GM13976 (cell line): Measurements from ENCODE around the gene ARHGAP15.

ENCODE experiments used
- DNase-seq: peaks from one replicate; pipeline ENCODE4 v3.0.0; 2012; ENCODE audit warnings: low spot score
- in situ Hi-C: fragments of 300-500 bp; cut with MboI; formaldehyde crosslinking; loops from one replicate; pipeline ENCODE4 v1.12.0; 2022; ENCODE audit warnings: low sequenced_read_pairs, mixed read lengths, inconsistent platforms; ENCODE audit not compliant: unreplicated experiment
- TF ChIP-seq, protein P1 (sequence below): IDR thresholded peaks from 2 replicates; pipeline ENCODE4 v1.5.1; 2012; ENCODE audit warnings: borderline replicate concordance, mild to moderate bottlenecking; ENCODE audit not compliant: insufficient read depth; ENCODE audit errors: extremely low read depth, missing control alignments, control extremely low read depth

ARHGAP15 gene

GRCh38 chr2:143802242-143802641 lies 673.0 kb downstream of the ARHGAP15 start:
- TF ChIP-seq, protein P1, sequence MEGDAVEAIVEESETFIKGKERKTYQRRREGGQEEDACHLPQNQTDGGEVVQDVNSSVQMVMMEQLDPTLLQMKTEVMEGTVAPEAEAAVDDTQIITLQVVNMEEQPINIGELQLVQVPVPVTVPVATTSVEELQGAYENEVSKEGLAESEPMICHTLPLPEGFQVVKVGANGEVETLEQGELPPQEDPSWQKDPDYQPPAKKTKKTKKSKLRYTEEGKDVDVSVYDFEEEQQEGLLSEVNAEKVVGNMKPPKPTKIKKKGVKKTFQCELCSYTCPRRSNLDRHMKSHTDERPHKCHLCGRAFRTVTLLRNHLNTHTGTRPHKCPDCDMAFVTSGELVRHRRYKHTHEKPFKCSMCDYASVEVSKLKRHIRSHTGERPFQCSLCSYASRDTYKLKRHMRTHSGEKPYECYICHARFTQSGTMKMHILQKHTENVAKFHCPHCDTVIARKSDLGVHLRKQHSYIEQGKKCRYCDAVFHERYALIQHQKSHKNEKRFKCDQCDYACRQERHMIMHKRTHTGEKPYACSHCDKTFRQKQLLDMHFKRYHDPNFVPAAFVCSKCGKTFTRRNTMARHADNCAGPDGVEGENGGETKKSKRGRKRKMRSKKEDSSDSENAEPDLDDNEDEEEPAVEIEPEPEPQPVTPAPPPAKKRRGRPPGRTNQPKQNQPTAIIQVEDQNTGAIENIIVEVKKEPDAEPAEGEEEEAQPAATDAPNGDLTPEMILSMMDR, result no peak
- in situ Hi-C loops, result no loop called here
- peak; percentile 30 for DNase-seq

DNA sequence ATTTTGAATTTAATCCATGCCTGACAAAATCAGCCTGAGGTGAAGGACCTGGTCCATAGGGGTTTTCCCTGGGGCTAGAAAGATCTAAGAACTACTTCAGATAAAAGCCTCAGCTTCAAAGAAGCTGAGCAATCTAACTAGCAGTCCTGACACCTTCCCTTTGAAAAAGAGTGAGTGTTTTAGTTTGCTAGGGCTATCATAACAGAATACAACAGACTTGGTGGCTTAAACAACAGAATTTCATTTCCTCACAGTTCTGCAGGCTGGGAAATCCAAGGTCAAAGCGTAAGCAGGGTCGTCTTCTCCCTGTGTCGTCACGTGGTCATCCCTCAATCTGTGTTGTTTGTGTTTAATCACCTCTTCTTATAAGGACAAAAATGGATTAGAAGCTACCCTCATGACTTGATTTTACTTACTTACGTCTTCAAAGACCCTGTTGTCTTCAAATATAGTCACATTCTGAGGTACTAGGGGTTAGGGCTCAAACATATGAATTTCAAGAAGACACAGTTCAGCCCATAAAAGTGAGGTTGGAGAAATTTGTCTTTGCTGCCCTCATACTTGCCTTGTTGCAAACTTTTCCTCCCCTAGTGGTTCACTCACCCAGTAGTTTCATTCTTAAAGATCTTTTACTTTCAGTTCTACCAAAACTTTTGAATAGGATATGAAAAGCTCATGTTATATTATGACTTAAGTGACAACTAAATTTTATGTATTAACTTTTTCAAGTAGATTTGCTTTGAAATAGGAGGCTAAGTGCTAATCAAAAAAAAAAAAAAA lies 673.8 kb downstream of the ARHGAP15 start:
- TF ChIP-seq, protein P1, result no peak
- in situ Hi-C loops, result no loop called here
- peak; percentile 55 for DNase-seq

GRCh38 chr2:143803936-143804335 lies 674.7 kb downstream of the ARHGAP15 start:
- TF ChIP-seq, protein P1, result no peak
- no peak for DNase-seq
- in situ Hi-C loops, result no loop called here

- in situ Hi-C loops, result no loop called here
- TF ChIP-seq, protein P1, result no peak
- no peak for DNase-seq
Observed at GRCh38 chr2:143805666-143806065, 676.4 kb downstream of the ARHGAP15 start.

GRCh38 chr2:143807192-143807591 lies 678.0 kb downstream of the ARHGAP15 start:
- no peak for DNase-seq
- TF ChIP-seq, protein P1, result no peak
- in situ Hi-C loops, result no loop called here

DNA sequence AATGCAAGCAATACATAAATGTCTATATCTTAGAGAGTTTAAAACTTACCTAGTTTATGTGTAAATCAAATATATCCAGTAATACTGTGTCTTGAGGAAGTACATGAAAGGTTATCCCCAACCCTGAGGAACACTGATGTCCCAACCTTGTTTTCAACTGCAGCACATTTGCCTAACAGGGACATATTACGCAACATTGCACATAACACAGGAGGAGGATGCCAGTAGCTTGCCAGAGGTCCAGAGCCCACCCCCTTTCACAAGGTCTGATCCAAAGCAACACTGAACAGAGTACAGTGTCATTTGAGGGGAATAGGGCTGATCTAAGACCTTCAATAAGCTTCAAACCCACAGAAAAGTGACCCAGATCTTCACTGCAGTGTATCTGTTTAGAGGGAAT lies 678.5 kb downstream of the ARHGAP15 start:
- in situ Hi-C loops, result no loop called here
- TF ChIP-seq, protein P1, result no peak
- no peak for DNase-seq

- in situ Hi-C loops, result no loop called here
- DNase-seq, result no peak
- TF ChIP-seq, protein P1, result no peak
Observed at GRCh38 chr2:143808166-143808565, 678.9 kb downstream of the ARHGAP15 start.
